VCaP (cell line): ENCODE data around the gene SMIM23.

Source experiments
- H3K27ac ChIP-seq: fragments of 450-650 bp; 2 replicates; pipeline ENCODE4 v1.5.1; 2017
- CTCF ChIP-seq: fragments of 450-650 bp; conservative IDR thresholded peaks from 2 replicates; pipeline ENCODE4 v1.5.1; 2017; ENCODE audit warnings: mild to moderate bottlenecking, moderate library complexity

SMIM23 gene

GRCh38 chr5:171790408-171790807 lies 4.8 kb downstream of the SMIM23 start:
- no peak for TF ChIP-seq CTCF
- no peak overlapping the region for H3K27ac ChIP-seq

GRCh38 chr5:171794470-171794960 lies 8.9 kb downstream of the SMIM23 start:
- no peak overlapping the region for H3K27ac ChIP-seq
- TF ChIP-seq CTCF, result no peak

- H3K27ac ChIP-seq, result no peak overlapping the region
- no peak for TF ChIP-seq CTCF
Observed at GRCh38 chr5:171795381-171795780, 9.8 kb downstream of the SMIM23 start.

GRCh38 chr5:171796436-171796835 lies 10.8 kb downstream of the SMIM23 start:
- H3K27ac ChIP-seq, result no peak overlapping the region
- no peak for TF ChIP-seq CTCF

GRCh38 chr5:171797543-171797942 lies 11.9 kb downstream of the SMIM23 start:
- no peak overlapping the region for H3K27ac ChIP-seq
- TF ChIP-seq CTCF, result no peak

GRCh38 chr5:171798418-171798817 lies 12.8 kb downstream of the SMIM23 start:
- H3K27ac ChIP-seq, result no peak overlapping the region
- no peak for TF ChIP-seq CTCF

GRCh38 chr5:171801839-171802238 lies 16.2 kb downstream of the SMIM23 start:
- no peak for TF ChIP-seq CTCF
- H3K27ac ChIP-seq, result no peak overlapping the region

- TF ChIP-seq CTCF, result no peak
- H3K27ac ChIP-seq, result no peak overlapping the region
Observed at GRCh38 chr5:171805746-171806145, 20.1 kb downstream of the SMIM23 start.
